Activated CD4-positive, alpha-beta T cell treated with anti-CD3 and anti-CD28 coated beads for 4 hours (primary cell): ENCODE results near the gene SCRN1.
"Not testable (repeated sequence)": the region's sequence is repeated elsewhere in the genome, so short reads cannot be mapped to it uniquely, and the experiment has no call there.

Experiments used
- DNase-seq, 2 donors: peaks; one replicate each; pipeline ENCODE4 v3.0.0-alpha.2; 2020

The SCRN1 gene

DNA sequence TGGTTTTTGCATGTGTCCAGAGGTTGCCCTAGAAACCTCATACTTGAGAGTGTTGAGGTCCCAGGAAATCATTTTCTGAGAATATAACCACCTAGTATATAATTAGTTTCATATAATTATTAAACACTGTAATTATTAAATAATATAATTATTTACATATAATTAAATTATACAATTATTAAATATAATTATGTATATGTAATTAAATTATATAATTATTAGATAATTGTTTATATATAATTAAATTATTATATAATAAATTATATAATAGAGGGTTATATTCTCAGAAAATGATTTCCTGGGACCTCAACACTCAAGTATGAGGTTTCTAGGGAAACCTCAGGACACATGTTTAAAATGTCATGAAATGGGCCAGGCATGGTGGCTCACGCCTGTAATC lies 27.6 kb downstream of the SCRN1 start:
- no peak for DNase-seq

GRCh38 chr7:29961611-29962010 lies 28.0 kb downstream of the SCRN1 start:
- not testable (repeated sequence) for DNase-seq

- DNase-seq: no peak
These were observed 30.8 kb downstream of the SCRN1 start for GRCh38 chr7:29958667-29959358.

- DNase-seq: no peak
These were observed 31.9 kb downstream of the SCRN1 start for GRCh38 chr7:29957521-29958310.

DNA sequence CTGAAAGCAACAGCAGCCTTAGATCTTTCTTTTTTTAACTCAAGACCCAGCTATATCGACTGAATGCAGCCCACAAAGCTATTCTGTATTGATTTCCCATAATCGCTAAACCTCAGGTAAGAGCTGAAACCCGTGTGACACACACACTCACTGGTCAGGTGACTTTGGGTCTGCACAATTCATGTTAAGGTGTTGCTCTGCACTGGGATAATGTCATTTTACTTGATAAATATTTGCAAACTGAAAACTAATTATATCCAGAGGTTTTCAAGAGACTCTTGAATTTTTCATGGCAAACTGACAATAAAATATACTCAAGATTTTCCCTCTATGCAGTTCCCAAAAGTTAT lies 33.1 kb downstream of the SCRN1 start:
- DNase-seq: no peak

DNA sequence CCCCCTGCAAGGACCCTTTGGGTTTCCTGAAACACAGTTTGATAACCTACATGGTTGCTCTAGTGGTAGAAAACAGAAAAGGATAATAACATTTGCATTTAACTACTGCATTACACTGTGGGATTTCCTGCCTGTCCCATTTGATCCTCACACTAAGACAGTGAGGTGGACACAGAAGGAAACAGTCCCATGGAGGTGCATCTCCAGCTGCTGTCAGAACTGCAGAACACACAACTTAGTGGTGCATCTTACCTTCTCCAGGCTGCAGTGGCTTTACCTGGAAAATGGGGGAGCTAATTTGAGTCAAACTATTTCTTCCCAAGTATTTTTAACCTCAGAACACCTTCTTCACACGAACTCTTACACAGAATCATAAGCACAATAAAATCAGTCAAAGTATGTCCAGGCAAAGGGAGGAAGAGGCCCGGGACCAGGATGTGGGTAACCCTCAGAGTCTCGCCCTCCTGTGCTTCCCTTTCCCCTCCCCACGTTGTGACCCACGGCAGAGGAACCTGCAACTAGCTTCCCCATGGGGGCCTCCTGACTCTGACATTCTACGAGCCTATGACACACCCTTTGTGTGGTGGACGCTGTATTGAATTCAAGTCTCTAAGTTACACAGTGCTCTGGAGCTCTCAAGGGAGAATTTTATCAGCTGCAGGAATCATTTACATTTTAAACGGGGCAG lies 33.7 kb downstream of the SCRN1 start:
- no peak for DNase-seq

DNA sequence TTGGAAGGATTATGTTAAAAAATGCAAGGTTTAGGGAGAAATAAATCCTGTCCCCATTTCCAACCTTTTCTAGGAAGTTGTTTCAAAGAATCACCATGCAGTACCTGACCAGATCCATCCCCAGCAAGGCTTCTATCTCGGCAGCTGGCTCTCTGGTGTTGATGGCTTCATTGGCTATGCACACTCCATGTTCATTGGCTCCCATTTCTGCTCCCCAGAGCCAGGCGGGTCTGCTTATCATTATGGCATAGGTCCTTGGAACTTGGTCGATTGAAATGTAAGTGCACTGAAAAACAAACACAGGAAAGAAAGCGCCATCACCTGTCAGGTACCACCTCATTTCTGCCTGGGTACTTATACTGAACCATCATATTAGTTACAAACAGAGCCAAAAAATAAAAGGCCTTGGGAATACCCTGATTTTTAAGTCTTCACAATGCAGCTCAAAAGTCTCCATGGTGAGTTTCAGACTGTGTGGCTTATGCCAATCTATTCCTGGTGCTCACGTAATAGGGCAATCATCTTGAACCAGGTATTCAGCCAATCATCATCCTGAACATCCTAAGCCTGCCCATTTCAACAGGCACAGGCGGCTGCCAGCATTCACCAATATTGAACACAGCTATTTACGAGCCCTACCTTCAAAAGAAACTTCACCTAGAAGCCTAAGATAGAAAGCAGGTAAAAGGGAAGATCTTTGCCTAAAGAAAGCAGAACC lies 34.4 kb downstream of the SCRN1 start:
- no peak for DNase-seq

DNA sequence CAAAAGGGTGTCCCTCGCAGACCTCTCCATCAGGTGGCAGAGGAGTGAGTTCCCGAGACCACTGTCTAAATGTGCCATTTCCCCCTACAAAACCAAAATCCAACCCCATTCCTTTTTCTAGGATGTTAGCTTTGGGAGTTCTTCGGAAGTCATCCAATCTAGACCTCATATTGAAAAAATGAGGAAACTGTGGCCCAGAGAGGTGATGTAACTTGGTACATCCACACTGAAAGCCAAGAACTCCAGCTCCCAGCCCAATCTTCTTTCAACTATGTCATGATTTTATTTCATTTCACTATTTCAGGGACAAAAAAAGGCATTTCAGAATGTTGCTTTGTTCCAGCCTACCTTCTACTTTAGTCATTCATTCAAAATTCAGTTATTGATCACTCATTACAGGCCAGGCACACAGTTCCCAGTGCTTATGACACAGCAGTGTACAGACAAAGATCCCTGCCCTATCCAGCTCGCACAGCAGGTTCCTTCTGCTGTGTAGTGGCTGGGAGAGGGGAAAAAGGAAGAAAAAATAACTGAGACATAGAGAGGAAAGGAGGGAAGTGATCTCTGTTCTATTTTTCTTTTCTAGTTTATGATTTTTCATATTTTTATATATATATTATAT lies 35.8 kb downstream of the SCRN1 start:
- DNase-seq: no peak

- DNase-seq: no peak
These were observed 38.4 kb downstream of the SCRN1 start for GRCh38 chr7:29951206-29951605.

GRCh38 chr7:29950480-29950879 lies 39.1 kb downstream of the SCRN1 start:
- DNase-seq: no peak

DNA sequence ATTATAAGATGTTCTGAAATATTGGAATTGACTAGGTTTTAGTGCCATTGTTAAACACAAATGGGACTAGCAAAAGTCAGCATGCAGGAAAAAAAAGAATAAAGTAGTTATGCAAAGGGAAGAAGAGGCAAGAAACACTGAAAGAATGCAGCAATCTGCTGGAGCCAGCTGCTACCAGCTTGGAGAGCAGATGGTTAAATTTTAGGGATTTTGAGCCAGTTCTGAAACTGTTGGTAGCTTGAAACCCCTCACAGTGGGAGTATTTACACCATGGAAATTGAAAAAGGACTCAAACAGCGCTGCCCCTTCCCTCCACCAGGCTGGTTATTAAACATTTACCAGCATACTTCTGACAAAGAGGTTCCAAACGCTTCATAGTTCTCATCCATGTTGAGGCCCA lies 41.0 kb downstream of the SCRN1 start:
- DNase-seq: no peak

- DNase-seq: no peak
These were observed 43.0 kb downstream of the SCRN1 start for GRCh38 chr7:29946428-29947186.

DNA sequence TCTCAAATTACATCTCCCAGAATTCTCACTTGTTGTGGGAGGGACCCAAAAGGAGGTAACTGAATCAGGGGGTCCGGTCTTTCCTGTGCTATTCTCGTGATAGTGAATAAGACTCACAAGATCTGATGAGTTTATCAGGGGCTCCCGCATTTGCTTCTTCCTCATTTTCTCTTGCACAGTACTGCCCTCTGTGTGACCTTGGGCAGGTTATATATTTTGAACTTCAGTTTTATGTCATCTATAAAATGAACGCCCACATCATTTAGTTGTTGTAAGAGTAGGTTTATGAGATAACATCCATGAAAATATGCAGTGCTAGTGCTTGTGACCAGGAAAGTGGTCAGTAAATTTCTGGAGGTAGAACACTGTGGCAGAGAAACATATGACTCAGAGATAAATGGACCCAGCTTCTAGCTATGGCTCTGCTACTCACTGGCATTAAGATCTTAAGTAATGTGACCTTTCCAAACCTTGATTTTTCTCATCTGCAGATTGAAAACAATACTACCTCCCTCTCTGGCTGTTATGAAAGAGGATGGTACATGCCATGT lies 44.3 kb downstream of the SCRN1 start:
- DNase-seq: no peak

- DNase-seq: no peak
These were observed 49.4 kb downstream of the SCRN1 start for GRCh38 chr7:29940199-29940598.

DNA sequence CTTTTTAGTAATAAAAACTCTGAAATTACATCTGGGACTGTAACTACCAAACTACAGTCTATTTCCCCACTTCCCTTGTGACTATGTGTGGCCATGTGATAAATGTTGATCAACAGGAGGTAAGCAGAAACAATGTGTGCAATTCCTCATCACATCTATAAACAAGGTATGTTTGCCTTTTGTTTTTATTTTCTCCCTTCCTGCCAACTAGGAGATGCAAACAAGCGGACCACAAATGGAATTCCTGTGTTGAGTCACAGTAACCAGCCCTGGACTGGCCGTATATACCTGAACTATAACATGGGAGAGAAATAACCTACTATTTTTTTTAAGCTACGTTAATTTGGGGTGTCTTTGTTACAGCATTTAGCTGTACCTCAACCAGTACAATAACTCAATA lies 52.5 kb downstream of the SCRN1 start:
- DNase-seq: no peak

DNA sequence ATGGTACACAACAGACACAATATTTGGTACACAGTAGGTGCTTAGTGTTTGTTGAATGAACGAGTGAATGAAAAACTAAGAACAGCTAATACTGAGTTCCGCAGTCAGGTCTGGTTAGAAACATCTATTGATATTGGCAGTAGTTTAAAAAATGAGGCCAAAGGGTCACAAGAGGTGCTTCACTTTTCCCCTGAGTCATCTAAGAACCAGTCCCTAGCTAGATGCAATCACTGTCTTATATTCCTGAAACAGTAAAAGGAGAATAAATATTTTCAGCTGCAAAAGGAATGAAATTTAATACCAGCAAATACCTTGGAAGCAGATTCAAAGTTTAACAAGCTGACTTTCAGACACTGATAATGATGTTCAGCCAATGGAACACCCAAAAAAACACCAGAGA lies 54.5 kb downstream of the SCRN1 start:
- no peak for DNase-seq

DNA sequence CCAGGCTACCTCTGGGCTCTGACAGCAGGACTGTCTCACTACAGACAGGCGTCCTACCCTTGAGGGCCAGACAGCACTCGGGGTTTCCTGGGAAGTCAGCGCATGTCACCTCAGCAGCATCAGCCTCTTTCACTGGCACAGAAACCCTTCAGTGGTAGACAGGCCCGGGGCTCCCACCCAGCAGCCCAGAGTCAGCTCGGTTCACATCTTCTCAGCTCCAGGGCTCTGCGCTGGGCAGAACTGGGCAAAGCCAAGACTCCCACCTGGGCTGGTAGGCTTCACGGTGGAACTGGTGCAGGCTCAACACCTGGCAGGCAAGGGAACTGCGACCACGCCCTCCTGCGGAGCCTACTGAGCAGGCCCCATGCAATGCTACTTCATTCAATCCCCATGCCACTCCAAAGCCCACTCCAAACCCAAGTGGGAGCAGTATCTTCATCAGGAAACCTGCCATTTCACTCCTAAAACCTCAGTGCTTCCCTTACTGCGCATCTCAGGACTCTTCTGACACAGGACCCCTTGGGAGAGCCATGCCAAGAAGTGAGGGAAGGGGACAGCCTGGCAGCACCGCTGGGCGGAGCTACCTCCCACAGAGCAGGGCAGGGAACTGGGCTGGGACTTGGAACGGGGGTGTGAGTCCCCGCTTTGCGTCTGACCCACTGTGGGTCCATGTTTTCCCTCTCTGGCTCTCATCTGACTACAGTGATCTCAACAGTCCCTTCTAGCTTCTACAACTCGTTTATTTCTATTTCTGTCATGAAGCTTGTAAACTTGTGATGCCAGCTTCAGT lies 60.4 kb downstream of the SCRN1 start:
- DNase-seq: no peak

DNA sequence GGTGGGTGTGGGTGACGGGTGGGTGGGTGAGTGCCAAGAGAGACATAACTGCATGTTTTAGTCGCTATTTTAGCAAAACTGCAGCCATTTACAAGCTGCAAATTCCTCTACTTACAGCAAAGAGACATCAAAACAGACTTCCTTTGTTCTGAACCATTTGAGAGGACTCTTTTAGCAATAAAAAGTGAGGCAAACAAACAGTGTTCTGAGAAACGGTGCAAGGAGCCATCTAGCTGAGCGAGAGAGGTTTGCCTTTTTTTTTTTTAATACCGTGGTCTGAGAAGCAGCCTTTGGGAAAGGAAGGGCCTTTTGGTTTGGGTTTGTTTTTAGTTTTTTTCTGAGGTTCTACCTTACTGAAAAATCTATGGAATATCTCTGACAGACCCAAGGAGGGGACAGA lies 62.9 kb downstream of the SCRN1 start:
- no peak for DNase-seq

GRCh38 chr7:29926216-29926615 lies 63.4 kb downstream of the SCRN1 start:
- DNase-seq: no peak

GRCh38 chr7:29924684-29925083 lies 64.9 kb downstream of the SCRN1 start:
- DNase-seq: no peak

DNA sequence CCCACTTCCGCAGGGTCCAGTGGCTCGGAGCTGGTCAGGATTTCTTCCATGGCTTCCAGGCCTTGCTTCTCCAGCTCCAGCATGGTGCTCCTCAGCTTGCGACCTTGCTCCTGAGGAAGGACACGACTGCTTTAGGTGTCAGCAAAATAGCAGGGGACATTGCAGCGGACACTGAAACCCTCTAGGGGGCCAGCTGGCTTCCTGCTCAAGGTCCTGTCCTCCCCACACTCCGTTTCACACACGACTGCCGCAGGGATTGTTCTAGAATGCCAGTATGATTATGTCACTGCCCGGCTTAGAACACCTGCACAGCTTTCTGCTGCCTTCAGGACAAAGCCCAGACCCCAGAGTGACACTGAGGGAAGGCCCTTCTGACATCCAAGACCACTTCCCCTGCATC lies 65.6 kb downstream of the SCRN1 start:
- DNase-seq: no peak
